H9 (cell line): ENCODE data around the gene CERS4. TPM values are rescaled to one million over a fixed set of nuclear protein-coding genes. Genes with fewer than 3 reads are reported as not detected.

Source experiments
- DNase-seq: peaks from one replicate; pipeline ENCODE4 v3.0.0-alpha.2; 2017
- H2AFZ ChIP-seq: one replicate; pipeline ENCODE4 v1.6.1; 2013; ENCODE audit warnings: mild to moderate bottlenecking, low read length, control low read depth, moderate library complexity
- H2AK5ac ChIP-seq: 2 replicates; pipeline ENCODE4 v1.6.1; 2013; ENCODE audit warnings: low read length, control low read depth, mixed read lengths; ENCODE audit not compliant: insufficient read length
- H2BK120ac ChIP-seq: one replicate; pipeline ENCODE4 v1.6.1; 2013; ENCODE audit warnings: low read depth, mild to moderate bottlenecking, low read length, control low read depth, inconsistent platforms; ENCODE audit not compliant: poor library complexity, severe bottlenecking
- H2BK12ac ChIP-seq: 2 replicates; pipeline ENCODE4 v1.6.1; 2013; ENCODE audit warnings: low read length, control low read depth, mixed read lengths, low read depth; ENCODE audit not compliant: insufficient read length
- H2BK15ac ChIP-seq: 2 replicates; pipeline ENCODE4 v1.6.1; 2013; ENCODE audit warnings: low read depth, low read length, control low read depth
- H2BK20ac ChIP-seq: one replicate; pipeline ENCODE4 v1.6.1; 2013; ENCODE audit warnings: low read depth, mild to moderate bottlenecking, low read length, control low read depth, inconsistent platforms; ENCODE audit not compliant: poor library complexity, severe bottlenecking
- H2BK5ac ChIP-seq: 2 replicates; pipeline ENCODE4 v1.6.1; 2013; ENCODE audit warnings: low read length, control low read depth, mixed read lengths; ENCODE audit not compliant: insufficient read length
- H3K14ac ChIP-seq: 2 replicates; pipeline ENCODE4 v1.6.1; 2013; ENCODE audit warnings: low read length, control low read depth; ENCODE audit not compliant: insufficient read depth
- H3K18ac ChIP-seq: 2 replicates; pipeline ENCODE4 v1.6.1; 2013; ENCODE audit warnings: low read depth, mild to moderate bottlenecking, mixed read lengths, low read length, control low read depth; ENCODE audit not compliant: insufficient read length
- H3K23ac ChIP-seq: 2 replicates; pipeline ENCODE4 v1.6.1; 2013; ENCODE audit warnings: low read length, control low read depth, mixed read lengths, low read depth; ENCODE audit not compliant: insufficient read length
- H3K23me2 ChIP-seq: 2 replicates; pipeline ENCODE4 v1.6.1; 2013; ENCODE audit warnings: low read depth, mild to moderate bottlenecking, mixed read lengths, low read length, control low read depth; ENCODE audit not compliant: insufficient read length, poor library complexity, severe bottlenecking
- H3K27ac ChIP-seq: 2 replicates; pipeline ENCODE4 v1.5.1; 2013; ENCODE audit warnings: low read length, control low read depth, mixed read lengths, low read depth; ENCODE audit not compliant: insufficient read length
- H3K27me3 ChIP-seq: 2 replicates; pipeline ENCODE4 v1.6.1; 2013; ENCODE audit warnings: low read length, control low read depth, inconsistent platforms; ENCODE audit not compliant: insufficient read depth
- H3K4ac ChIP-seq: 2 replicates; pipeline ENCODE4 v1.6.1; 2013; ENCODE audit warnings: low read depth, mild to moderate bottlenecking, control low read depth, inconsistent platforms, low read length, moderate library complexity
- H3K4me1 ChIP-seq: 2 replicates; pipeline ENCODE4 v1.6.1; 2013; ENCODE audit warnings: low read length, control low read depth, inconsistent platforms; ENCODE audit not compliant: insufficient read depth
- H3K4me2 ChIP-seq: 2 replicates; pipeline ENCODE4 v1.6.1; 2013; ENCODE audit warnings: low read length, control low read depth, mixed read lengths; ENCODE audit not compliant: insufficient read length, insufficient read depth
- H3K56ac ChIP-seq: 2 replicates; pipeline ENCODE4 v1.6.1; 2013; ENCODE audit warnings: low read depth, mild to moderate bottlenecking, mixed read lengths, low read length, control low read depth; ENCODE audit not compliant: insufficient read length
- H3K79me1 ChIP-seq: 2 replicates; pipeline ENCODE4 v1.6.1; 2013; ENCODE audit warnings: low read depth, mild to moderate bottlenecking, moderate library complexity, low read length, control low read depth, inconsistent platforms; ENCODE audit not compliant: insufficient read depth, poor library complexity, severe bottlenecking
- H3K79me2 ChIP-seq: 2 replicates; pipeline ENCODE4 v1.6.1; 2013; ENCODE audit warnings: low read length, control low read depth, inconsistent platforms; ENCODE audit not compliant: insufficient read depth
- H3K9ac ChIP-seq: 2 replicates; pipeline ENCODE4 v1.6.1; 2013; ENCODE audit warnings: low read length, control low read depth, mixed read lengths; ENCODE audit not compliant: insufficient read length; ENCODE audit errors: extremely low read depth
- H3K9me3 ChIP-seq: one replicate; pipeline ENCODE4 v1.6.1; 2013; ENCODE audit warnings: low read depth, low read length, inconsistent platforms; ENCODE audit not compliant: control insufficient read depth
- H3T11ph ChIP-seq: one replicate; pipeline ENCODE4 v1.6.1; 2013; ENCODE audit warnings: mild to moderate bottlenecking, low read length, control low read depth, inconsistent platforms
- H4K20me1 ChIP-seq: one replicate; pipeline ENCODE4 v1.6.1; 2013; ENCODE audit not compliant: control insufficient read depth, insufficient read length, insufficient read depth
- H4K5ac ChIP-seq: 2 replicates; pipeline ENCODE4 v1.6.1; 2013; ENCODE audit warnings: low read depth, mild to moderate bottlenecking, mixed read lengths, low read length, control low read depth; ENCODE audit not compliant: insufficient read length
- H4K8ac ChIP-seq: replicated peaks from 2 replicates; pipeline ENCODE4 v1.6.1; 2013; ENCODE audit warnings: low read length, control low read depth, mixed read lengths, low read depth; ENCODE audit not compliant: insufficient read length
- H4K91ac ChIP-seq: 2 replicates; pipeline ENCODE4 v1.6.1; 2013; ENCODE audit warnings: low read depth, mild to moderate bottlenecking, moderate library complexity, mixed read lengths, low read length, control low read depth; ENCODE audit not compliant: insufficient read length
- H3K27ac Mint-ChIP-seq, 3 experiments: 2 replicates in 2 of 3; 3 replicates in 1 of 3; pipeline ENCODE4 v1.8.0; 2020 to 2021; ENCODE audit warnings: mixed read lengths in 3 of 3, mild to moderate bottlenecking in 1 of 3, moderate library complexity in 1 of 3
- H3K27me3 Mint-ChIP-seq: 2 replicates; pipeline ENCODE4 v1.8.0; 2021; ENCODE audit warnings: low read depth, mild to moderate bottlenecking, moderate library complexity, mixed read lengths
- H3K36me3 Mint-ChIP-seq, 3 experiments: 2 replicates in 2 of 3; 3 replicates in 1 of 3; pipeline ENCODE4 v1.8.0; 2020 to 2021; ENCODE audit warnings: low read depth in 3 of 3, mixed read lengths in 3 of 3; ENCODE audit not compliant: insufficient read depth in 1 of 3
- H3K4me1 Mint-ChIP-seq, 2 experiments: 2 replicates each; pipeline ENCODE4 v1.8.0; 2020; ENCODE audit warnings: mixed read lengths in 2 of 2
- H3K4me3 Mint-ChIP-seq, 2 experiments: 2 replicates in 1 of 2; 3 replicates in 1 of 2; pipeline ENCODE4 v1.8.0; 2020 to 2021; ENCODE audit warnings: mild to moderate bottlenecking in 2 of 2, mixed read lengths in 2 of 2, moderate library complexity in 1 of 2
- H3K9me3 Mint-ChIP-seq, 2 experiments: 2 replicates in 1 of 2; 3 replicates in 1 of 2; pipeline ENCODE4 v1.8.0; 2020; ENCODE audit warnings: mild to moderate bottlenecking in 2 of 2, mixed read lengths in 2 of 2, moderate library complexity in 1 of 2
- WGBS: extraction: QIAGEN DNeasy Blood & Tissue Kit; methylation state at CpG from one replicate; pipeline ENCODE4 v1.1.7; 2013; ENCODE audit warnings: missing lambda C conversion rate, low lambda C conversion rate, mixed read lengths; ENCODE audit not compliant: insufficient read length; ENCODE audit errors: extremely low coverage; 5-methylcytosine and 5-hydroxymethylcytosine counted together
- total RNA-seq: library from RNA; stranded (reverse); gene quantifications from 2 replicates; pipeline ENCODE4 v1.2.1, GENCODE V29; 2021
- TF ChIP-seq, protein P1 (sequence below): fragments of 200-600 bp; sonication (generic); conservative IDR thresholded peaks from 3 replicates; pipeline ENCODE4 v1.8.0; 2021; ENCODE audit warnings: antibody characterized with exemption, mild to moderate bottlenecking

CERS4 gene
- total RNA-seq, 1 experiment from 2014 or later = 62.6 TPM

- Histone ChIP-seq H3K4ac (no peak overlapping the region), H2BK12ac (no peak overlapping the region), H3K79me2 (no peaks in the 10 kb centered on the region), H3K18ac (peak overlapping the region; percentile 58), H3K27me3 (no peaks in the 10 kb centered on the region), H3K4me2 (no peak overlapping the region), H3K56ac (no peak overlapping the region), H4K8ac (no peak overlapping the region), H2BK15ac (no peak overlapping the region), H3T11ph (no peak overlapping the region), H3K23me2 (no peaks in the 10 kb centered on the region), H3K9ac (no peak overlapping the region), H4K20me1 (no peaks in the 10 kb centered on the region), H3K27ac (no peak overlapping the region), H3K9me3 (no peaks in the 10 kb centered on the region), H3K79me1 (no peaks in the 10 kb centered on the region), H2AFZ (no peak overlapping the region), H2BK5ac (no peak overlapping the region), H4K5ac (no peak overlapping the region), H2AK5ac (no peak overlapping the region), H3K4me1 (peaks cover 4% of the 10 kb centered on the region; the same call in 1 of the 2 replicates), H3K14ac (no peak overlapping the region), H3K23ac (no peak overlapping the region), H2BK120ac (no peak overlapping the region), H2BK20ac (no peak overlapping the region), H4K91ac (no peak overlapping the region)
- Mint-ChIP-seq H3K9me3 (peaks cover 0 to 4% of the 10 kb centered on the region in 2 experiments; a peak in 2 of 5 replicates), H3K36me3 (no peaks in the 10 kb centered on the region), H3K27me3 (no peaks in the 10 kb centered on the region; the same call in 1 of the 2 replicates), H3K4me1 (peaks cover 26 to 38% of the 10 kb centered on the region in 2 experiments), H3K4me3 (no peak overlapping the region), H3K27ac (peak overlapping the region; percentile 34 to 90 (median 63); a peak in 4 of 7 replicates)
- no CpG with 5 or more reads among the region's 11 CpGs for WGBS
- no peak for DNase-seq
- TF ChIP-seq, protein P1, sequence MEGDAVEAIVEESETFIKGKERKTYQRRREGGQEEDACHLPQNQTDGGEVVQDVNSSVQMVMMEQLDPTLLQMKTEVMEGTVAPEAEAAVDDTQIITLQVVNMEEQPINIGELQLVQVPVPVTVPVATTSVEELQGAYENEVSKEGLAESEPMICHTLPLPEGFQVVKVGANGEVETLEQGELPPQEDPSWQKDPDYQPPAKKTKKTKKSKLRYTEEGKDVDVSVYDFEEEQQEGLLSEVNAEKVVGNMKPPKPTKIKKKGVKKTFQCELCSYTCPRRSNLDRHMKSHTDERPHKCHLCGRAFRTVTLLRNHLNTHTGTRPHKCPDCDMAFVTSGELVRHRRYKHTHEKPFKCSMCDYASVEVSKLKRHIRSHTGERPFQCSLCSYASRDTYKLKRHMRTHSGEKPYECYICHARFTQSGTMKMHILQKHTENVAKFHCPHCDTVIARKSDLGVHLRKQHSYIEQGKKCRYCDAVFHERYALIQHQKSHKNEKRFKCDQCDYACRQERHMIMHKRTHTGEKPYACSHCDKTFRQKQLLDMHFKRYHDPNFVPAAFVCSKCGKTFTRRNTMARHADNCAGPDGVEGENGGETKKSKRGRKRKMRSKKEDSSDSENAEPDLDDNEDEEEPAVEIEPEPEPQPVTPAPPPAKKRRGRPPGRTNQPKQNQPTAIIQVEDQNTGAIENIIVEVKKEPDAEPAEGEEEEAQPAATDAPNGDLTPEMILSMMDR = no peak
Measured at GRCh38 chr19:8194528-8195267, 14.5 kb upstream of the CERS4 start.
